Left cardiac atrium (tissue), 4 donors: ENCODE results near the gene GALNT13. TPM values are rescaled to one million over a fixed set of nuclear protein-coding genes. Genes with fewer than 3 reads are reported as not detected.

Source experiments
- ATAC-seq, 2 donors: fragments of 200-7000 bp; cut with Tn5 transposase; one replicate each; pipeline ENCODE4 v1.9.1; 2020; ENCODE audit warnings: mild to moderate bottlenecking in 2 of 2, moderate library complexity in 2 of 2
- DNase-seq: peaks from one replicate; pipeline ENCODE4 v3.0.0-alpha.2; 2020
- intact Hi-C, 2 donors: fragments of 100-400 bp; cut with DNase I; formaldehyde crosslinking; loops; one replicate each; pipeline versions ENCODE4 v1.14.1 to v1.15.1; 2022 to 2023
- total RNA-seq, 2 donors: library from RNA; stranded (reverse); fragmentation: NEBNext Ultra II Directional; extraction: Animal tissue kit (Norgen Biotek cat#: 25700); gene quantifications; one replicate each; pipeline ENCODE4 v1.2.1, GENCODE V29; 2021
- donor health status: DM: no; HTN: yes; CAD: no.
- donor health status: DM: no; HTN: yes; CAD: no; lungs with severe emphysema.
- donor health status: DM: yes; HTN: yes; CAD: no.
- donor health status: Dilated cardiomyopathy.

The GALNT13 gene
- total RNA-seq, 2 donors from 2014 or later: 1.9 to 3.2 TPM

DNA sequence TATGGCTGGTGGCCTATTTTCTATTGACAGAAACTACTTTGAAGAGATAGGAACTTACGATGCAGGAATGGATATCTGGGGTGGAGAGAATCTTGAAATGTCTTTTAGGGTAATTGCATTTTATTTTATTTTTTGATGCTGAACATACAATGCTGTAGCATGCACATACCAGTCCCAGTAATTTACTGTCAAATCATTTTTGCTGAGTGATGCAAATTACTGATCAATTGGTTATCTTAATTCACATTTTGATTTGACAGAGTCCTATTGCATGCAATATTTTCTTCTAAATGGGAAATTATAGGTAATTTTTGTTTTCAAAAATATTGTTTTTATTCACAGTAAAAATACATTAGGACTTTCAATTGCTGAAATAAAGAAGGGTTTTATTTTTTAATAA lies 387.3 kb downstream of the GALNT13 start:
- DNase-seq (no peak), ATAC-seq (no peak)
- intact Hi-C loops: no loop called here

DNA sequence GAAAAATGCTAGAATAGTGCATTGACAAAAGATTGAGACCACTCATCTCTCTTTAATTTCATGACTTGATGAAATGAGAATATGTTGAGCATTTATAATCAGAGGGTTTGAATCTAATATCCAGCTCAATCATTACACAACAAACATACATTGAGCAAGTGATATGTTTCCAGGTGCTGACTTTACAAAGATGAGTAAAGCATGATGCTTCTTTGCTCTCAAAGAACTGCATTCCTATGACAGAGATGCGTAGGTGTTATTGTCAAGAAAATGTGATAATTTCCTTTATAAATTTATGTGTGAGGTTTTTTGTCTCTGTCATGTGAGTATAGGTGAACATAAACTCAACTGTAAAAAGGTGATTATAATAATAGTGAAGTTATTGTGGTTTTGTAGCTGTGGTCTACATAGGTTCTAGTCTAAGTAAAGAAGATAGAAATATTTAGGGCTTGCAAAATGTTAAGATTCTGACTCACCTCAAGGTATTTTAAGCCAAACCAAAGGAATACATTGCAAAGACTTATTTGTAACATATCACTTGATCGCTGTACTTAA lies 389.8 kb downstream of the GALNT13 start:
- DNase-seq (no peak), ATAC-seq (no peak)
- intact Hi-C loops: no loop called here

DNA sequence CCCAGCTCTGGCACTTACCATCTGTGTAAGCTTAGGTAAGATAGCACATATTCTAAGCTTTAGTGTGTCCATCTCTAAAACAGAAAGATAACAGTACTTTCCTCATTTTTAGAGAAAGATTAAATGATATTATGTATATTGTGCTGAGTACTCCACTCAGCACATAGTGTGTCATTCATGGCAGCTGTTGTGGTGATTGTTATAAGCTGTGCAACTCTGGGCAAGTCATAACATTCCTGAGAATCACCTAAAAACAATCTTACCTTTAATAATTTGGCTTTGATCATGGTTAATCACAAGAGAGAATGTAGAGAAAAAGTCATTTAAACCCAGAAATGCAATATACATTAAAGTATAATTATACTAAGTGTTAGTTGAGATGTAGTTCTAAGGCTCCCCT lies 391.5 kb downstream of the GALNT13 start:
- DNase-seq (no peak), ATAC-seq (no peak)
- intact Hi-C loops: no loop called here

DNA sequence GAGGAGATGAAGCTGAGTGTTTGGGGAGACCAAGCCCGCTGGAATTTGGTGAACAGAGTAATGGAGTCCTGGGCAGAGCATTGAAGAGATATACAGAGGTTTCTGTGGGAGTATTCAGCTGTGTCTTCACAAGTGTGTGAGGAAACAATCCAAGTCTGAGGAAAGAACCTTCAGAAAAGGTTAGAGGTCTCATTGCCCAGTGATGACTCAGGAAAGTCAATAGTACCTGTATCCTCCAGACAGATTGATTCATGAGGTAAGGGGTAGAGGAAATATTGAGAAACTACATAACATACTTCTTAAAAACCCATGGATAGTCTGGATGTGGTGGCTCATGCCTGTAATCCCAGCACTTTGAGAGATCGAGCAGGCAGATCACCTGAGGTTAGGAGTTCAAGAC lies 392.3 kb downstream of the GALNT13 start:
- no peak for DNase-seq
- no peak for ATAC-seq
- intact Hi-C loops: no loop called here

DNA sequence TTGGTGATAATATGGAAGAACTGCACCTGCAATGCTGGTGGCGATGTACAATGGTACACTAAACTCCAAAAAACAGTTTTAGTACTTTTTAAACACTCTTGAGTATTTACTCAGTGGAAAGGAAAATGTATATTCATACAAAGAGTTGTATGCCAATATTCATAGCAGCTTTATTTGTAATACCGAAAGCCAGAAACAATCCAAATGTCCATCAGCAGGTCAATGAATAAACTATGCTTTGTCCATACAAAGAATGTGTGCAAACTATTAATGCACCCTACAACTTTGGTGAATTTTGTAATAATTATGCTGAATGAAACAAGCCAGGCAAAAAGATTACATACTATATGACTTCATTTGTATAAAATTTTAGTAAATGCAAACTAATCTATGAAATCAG lies 396.3 kb downstream of the GALNT13 start:
- intact Hi-C loops: no loop called here
- no peak for ATAC-seq
- DNase-seq: no peak

DNA sequence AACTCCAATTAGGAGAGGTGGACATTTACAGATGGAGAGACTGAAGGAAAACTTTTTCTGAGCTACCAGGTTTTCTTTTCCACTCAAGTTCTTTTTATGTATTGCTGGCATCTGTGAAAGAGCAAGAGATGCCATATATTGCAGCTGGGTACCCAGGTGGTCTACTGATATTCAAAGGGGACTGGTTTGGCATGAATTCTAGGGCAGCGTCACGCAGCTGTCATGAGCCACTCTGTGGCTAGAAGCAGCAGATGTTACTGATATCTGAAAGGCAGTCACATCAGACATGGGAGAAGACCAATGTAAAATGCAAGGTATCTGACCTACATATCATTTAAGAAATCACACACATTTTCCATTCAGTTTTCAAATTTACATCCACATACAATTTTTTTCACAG lies 408.8 kb downstream of the GALNT13 start:
- DNase-seq: no peak
- intact Hi-C loops: no loop called here
- no peak for ATAC-seq

DNA sequence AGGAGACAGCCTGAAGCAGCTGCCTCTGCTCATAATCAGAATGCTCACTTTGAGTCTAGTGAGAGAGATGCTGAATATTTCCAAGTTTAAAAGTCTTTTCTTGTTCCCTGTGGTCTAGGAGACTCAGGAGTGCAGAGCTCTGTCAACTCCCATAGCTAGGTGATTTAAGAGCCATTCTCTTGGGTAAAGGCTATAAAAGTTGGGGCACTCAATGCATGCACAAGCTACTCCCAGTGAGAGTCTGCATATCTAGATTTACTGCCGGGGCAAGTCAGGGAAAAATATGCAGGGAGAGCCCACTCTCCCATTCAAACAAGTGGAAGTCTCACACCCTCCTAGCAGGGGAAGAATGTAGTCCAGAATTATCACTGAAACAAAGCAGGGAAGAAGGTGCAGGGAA lies 418.1 kb downstream of the GALNT13 start:
- ATAC-seq: no peak
- no peak for DNase-seq
- intact Hi-C loops: no loop called here

DNA sequence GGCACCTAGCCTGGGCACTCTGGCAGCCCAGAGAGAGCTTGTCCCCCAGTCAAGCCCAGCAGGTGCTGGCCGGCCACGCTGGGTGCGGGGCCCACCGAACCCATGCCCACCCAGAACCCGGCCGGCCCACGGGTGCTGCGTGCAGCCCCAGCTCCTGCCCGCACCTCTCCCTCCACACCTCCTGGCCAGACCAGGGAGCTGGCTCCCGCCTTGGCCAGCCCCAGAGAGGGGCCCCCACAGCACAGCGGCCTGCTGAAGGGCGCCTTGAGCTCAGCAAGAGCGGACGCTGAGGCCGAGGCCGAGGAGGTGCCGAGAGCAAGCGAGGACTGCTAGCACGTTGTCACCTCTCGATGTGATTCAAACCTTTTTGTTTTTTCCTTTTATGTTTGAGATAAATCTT lies 419.8 kb downstream of the GALNT13 start:
- no peak for ATAC-seq
- DNase-seq: no peak
- intact Hi-C loops: no loop called here

DNA sequence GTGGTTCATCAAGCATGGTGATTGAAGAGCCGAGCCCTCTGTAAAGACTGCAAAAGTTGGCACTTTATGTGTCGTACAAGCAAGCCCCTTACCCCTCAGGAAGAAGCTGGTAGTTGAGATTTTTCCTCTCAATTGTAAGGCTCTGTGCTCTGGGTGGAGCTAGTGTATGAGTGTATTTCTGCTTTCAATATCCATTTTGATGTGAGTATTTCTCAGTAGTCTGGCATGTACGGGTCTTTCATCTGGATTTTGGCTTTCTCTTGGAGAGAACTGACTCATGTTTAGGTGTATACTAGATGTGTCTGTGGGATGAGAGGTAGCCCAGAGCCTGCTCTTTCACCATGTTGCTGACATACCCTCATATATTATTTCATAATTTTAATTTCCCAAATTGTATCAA lies 420.2 kb downstream of the GALNT13 start:
- DNase-seq (no peak), ATAC-seq (no peak)
- intact Hi-C loops: no loop called here

DNA sequence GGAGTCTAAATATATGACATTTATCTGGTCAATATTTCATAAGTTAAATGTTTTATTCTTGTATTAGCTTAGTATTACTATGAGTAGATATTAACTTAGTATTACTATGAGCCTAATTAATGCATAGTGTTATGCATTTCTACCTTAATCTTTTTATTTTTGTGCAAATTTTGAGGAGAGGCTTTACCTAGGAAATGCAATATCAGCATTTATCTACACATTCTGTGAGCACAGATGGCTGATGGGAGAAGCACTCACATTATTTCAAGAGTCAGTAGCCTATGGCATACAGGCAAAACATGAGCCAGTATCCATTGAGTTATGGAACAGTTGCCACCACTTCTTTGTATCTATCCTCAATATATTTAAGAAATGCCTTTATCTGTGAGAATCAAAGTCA lies 422.1 kb downstream of the GALNT13 start:
- no peak for DNase-seq
- no peak for ATAC-seq
- intact Hi-C loops: no loop called here

DNA sequence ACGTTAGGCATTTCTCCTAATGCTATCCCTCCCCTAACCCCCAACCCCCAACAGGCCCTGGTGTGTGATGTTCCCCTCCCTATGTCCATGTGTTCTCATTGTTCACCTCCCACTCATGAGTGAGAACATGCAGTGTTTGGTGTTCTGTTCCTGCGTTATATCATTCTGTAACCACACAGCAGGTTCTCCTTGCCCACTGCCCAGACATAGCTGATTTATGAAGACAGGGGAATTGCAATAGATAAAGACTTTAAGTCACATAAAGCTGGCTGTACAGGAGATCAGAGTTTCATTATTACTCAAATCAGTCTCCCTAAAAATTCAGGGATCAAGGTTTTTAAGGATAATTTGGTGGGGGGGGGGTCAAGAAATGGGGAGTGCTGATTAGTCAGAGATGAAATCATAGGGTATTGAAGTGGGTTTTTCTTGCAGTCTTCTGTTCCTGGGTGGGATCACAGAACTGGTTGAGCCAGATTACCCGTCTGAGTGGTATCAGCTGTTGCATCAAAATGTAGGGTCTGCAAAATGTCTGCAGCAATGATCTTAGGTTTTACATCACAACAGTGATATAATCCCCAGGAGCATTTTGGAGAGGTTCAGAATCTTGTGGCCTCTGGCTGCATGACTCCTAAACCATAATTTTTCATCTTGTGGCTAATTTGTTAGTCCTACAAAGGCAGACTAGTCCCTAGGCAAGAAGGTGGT lies 434.7 kb downstream of the GALNT13 start:
- intact Hi-C loops: no loop called here
- no peak for DNase-seq
- ATAC-seq: no peak

DNA sequence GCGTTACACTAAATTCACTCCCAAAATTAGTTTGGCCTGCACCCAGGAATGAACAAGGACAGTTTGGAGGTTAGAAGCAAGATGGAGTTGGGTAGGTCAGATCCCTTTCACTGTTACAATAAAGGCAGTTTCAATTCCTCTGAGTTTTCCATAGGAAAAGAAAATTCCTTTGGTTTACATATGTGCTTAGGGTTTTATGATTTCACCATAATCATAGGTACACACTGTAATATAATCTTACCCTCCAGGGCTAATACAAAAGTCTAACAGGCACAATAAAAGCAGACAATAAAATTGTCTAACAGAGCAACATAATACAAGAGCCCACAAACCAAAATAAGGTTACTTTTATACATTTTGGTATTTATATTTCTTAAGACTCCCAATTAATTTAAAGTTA lies 435.3 kb downstream of the GALNT13 start:
- no peak for ATAC-seq
- no peak for DNase-seq
- intact Hi-C loops: no loop called here

DNA sequence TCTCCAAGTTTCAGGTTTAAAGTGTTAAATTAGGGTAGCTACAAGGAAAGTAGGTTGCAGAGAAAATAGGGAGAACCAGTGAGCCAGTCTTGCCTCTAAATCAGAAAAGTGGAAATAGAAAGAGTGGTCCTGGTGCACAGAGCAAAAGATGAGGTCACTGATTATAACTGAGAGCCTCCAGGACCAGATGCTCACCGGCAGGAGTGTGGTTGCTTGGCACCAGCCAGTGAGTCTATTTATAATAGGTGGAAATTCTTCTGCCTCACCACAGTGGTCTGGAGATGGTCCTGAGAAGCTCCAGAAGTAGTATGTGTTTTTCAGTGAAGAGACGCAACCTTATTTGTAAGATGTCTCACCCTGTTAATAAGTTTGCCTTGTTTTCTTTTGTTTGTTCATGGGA lies 452.9 kb downstream of the GALNT13 start:
- DNase-seq: no peak

DNA sequence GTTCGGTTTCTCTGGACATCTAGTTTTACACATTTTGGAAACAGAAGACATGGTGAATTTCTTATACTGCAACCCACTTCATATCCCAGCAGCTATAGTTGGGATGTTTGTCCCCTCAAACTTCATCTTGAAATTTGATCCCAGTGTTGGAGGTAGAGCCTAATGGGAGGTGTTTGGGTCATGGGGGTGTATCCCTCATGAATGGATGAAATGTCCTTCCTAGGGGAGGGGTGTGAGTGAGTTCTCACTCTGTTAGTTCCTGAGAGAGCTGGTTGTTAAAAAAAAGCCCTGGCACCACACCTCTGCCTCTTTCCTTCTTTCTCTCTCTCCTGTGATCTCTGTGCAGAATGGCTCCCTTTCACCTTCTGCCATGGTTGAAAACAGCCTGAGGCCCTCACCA lies 457.8 kb downstream of the GALNT13 start:
- intact Hi-C loops: no loop called here
- no peak for ATAC-seq
- no peak for DNase-seq

More for the DNA sequence above, 452.9 kb downstream of the GALNT13 start:
- ATAC-seq: no peak
- intact Hi-C loops: no loop called here

DNA sequence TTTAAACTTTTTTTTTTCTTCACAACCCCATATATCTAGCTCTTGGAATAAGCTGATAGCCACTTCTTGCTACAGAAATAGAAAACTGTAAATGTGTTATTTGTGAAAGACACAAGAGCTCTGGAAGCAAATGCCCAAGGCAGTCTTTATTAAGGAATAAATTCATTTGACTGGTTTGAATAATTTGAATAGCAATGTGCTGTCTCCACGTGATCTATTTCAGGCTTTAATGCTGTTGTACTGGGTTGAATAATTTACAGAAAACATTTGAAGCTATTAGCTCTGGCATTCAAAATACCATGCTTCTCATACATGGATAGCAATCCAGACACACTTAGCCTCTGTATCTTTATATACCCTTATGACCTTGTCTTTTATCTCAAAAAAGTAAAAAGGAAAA lies 460.1 kb downstream of the GALNT13 start:
- ATAC-seq: no peak
- intact Hi-C loops: no loop called here

DNA sequence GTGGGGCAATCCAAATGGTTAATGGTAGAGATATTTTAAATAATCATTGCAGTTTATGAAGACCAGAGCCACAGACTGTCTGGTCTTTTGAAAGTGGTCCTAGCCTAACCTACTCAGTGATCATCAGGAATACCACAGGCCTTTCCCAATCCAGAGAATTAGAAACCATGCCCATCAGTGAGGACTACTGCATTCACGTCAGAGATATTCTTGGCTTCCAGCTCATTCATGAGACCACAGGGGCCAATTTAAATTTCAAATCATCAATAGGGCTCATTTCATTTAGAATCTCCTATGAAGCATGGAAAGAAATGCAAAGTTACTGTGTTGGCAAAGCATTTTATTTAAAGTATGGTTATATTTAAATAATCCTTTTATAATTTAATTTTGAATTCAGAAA lies 464.5 kb downstream of the GALNT13 start:
- ATAC-seq (no peak), DNase-seq (no peak)
- intact Hi-C loops: no loop called here

More for the DNA sequence above, 460.1 kb downstream of the GALNT13 start:
- DNase-seq: no peak

DNA sequence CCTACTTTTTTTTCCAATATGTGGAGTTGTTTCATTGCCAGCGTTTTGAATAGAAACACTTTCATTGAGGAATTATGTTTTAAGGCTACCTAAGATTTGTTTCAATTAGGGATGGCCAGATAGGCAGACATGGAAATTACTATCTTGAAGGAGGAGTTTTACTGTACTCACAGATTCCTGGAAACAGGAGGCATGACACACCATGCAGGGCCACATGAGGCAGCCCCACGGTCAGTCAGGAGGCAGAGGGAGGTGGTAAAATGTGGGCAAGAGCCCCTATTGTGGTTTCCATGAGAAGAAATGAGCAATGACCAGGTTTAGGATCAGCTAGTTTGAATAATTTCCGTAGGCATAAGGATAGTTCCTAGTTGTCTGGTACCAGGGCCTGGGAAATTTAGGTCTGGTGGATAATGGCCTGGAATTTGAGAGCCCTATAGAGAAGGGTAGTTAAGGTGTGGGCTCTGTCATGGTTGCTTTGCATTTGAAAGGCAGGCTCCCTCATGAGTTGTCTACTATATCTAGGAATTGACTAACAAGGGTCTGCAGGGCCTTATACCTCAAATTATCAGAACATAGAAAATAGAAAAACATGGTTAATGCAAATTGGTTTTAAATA lies 466.7 kb downstream of the GALNT13 start:
- no peak for ATAC-seq
- intact Hi-C loops: no loop called here

DNA sequence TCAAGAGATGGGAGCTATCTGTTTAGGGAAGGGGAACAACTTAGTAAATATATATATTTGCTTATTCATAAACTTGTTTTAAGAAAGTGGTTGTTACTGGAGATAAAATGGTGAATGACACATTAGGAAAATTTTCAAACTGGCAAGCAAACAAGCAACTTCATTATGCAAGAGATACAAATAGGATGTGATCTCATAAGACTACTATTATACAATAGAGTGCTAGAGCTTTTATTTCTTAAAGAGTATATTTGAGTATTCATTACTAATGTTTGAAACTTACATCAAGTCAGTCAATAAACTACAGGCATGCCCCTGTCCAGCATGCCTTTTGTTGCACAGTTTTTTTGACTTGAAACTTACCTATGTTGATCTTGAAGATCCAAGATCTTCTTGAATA lies 471.6 kb downstream of the GALNT13 start:
- ATAC-seq: peak in 1 of 2 donors; percentile 27
- DNase-seq: no peak
- intact Hi-C loops: no loop called here

More for the DNA sequence above, 466.7 kb downstream of the GALNT13 start:
- no peak for DNase-seq

DNA sequence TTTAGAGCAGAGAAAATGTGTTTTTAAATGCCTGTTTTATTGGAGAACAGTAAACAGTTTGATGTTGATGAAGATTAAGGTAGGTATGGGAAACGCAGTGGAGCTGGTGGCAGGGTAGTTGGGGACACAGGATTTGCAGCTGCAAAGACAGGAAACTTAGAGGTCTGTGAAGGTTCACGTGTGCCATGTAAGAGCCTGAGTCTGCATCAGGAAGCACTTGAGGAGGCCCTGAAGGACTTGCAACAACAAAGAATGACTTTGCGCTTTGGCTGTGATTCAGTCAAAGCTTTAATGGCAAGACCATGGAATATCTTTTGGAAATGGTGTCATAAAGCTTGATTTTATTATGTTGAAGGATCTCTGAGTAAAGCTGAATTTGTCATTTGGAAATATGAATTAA lies 479.2 kb downstream of the GALNT13 start:
- ATAC-seq (no peak), DNase-seq (no peak)
- intact Hi-C loops: no loop called here

DNA sequence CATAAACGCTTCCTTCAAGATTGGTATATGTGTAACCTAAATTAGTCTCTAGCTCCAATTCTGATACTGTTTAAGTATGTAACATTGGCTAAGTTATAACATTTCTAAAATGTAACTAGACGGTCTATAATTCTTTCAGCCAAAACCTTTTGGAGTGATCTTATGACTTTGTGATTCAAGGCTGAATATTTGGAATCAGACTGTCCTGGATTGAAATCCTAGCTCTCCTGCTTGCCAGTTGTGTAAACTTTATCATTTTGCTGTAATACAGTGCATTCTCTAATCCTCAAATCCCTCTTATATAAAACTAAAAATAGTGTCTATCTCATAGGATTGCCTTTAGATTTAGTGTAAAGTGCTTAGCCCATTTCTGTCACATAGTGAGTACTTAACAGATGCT lies 489.6 kb downstream of the GALNT13 start:
- ATAC-seq (no peak), DNase-seq (no peak)
- intact Hi-C loops: no loop called here

DNA sequence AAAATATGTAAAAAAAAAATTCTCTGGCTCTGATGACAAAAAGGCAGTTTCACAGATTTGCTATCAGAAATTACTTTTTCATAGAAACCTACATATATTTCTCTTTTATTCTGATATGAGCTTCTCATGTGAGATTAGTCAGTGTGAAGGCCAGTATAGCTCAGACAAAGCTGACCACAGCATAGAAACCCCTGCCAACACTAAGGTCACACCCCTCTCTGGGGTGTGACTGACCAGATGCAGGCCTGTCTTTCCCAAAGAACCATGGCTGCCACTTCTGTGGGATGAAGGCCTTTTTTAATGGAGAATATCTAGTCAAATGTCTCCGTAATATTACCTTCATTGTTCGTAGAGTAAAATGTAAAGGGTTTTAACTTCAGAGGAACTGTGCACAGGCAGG lies 496.4 kb downstream of the GALNT13 start:
- no peak for DNase-seq
- intact Hi-C loops: no loop called here
- peak in 1 of 2 donors; percentile 68 for ATAC-seq
